Subcutaneous adipose tissue (tissue), 4 donors: ENCODE measurements around the gene KCNMB1. TPM values are rescaled to one million over a fixed set of nuclear protein-coding genes. Genes with fewer than 3 reads are reported as not detected.

Experiments
- CTCF ChIP-seq: fragments of 450-650 bp; IDR thresholded peaks from one replicate; pipeline ENCODE4 v1.5.1; 2016; ENCODE audit warnings: low read depth, mild to moderate bottlenecking, control low read depth, antibody characterized with exemption, moderate library complexity
- total RNA-seq, 4 donors: library from RNA; depleted of rRNA; stranded (reverse); fragments of >200 nt; gene quantifications; one replicate each; pipeline ENCODE4 v1.1.0, GENCODE V29; 2016

The KCNMB1 gene
- 1 to 10 TPM in 1 of 4 donors, under 1 TPM in 2, not detected in 1; 0.19 to 1.0 (median 0.44) TPM for total RNA-seq

GRCh38 chr5:170388818-170389549 is at the start of gene KCNMB1:
TSS of gene KCNMB1 (minus strand) at chr5:170389367. CDS start at chr5:170385447, 3,920 bp downstream.
- no peak for TF ChIP-seq CTCF

GRCh38 chr5:170438581-170438980 is 49.4 kb upstream of the KCNMB1 start:
- TF ChIP-seq CTCF = no peak

- no peak for TF ChIP-seq CTCF
Measured at GRCh38 chr5:170437621-170438375, 48.6 kb upstream of the KCNMB1 start.

- TF ChIP-seq CTCF = no peak
Measured at GRCh38 chr5:170436335-170436734, 47.2 kb upstream of the KCNMB1 start.

GRCh38 chr5:170434966-170435605 is 45.9 kb upstream of the KCNMB1 start:
- no peak for TF ChIP-seq CTCF

- no peak for TF ChIP-seq CTCF
Measured at GRCh38 chr5:170432669-170433068, 43.5 kb upstream of the KCNMB1 start.

- no peak for TF ChIP-seq CTCF
Measured at GRCh38 chr5:170431571-170431970, 42.4 kb upstream of the KCNMB1 start.
